Gastrocnemius medialis (tissue), 4 donors: ENCODE measurements around the gene PRDM16.

Source experiments
- CTCF ChIP-seq, 5 experiments: fragments of 450-650 bp in 3 of 5; fragments of 200-600 bp in 2 of 5; sonication (generic) in 2 of 5; IDR thresholded peaks in 4 of 5; conservative IDR thresholded peaks in 1 of 5; 1 replicate in 4 of 5; 2 replicates in 1 of 5; pipeline ENCODE4 v1.5.1; 2016 to 2019; ENCODE audit warnings: antibody characterized with exemption in 5 of 5, mild to moderate bottlenecking in 3 of 5, moderate library complexity in 3 of 5
- POLR2A ChIP-seq, 2 donors: fragments of 450-650 bp; IDR thresholded peaks; one replicate each; pipeline ENCODE4 v1.6.1; 2017; ENCODE audit warnings: antibody characterized with exemption in 2 of 2, mild to moderate bottlenecking in 2 of 2, moderate library complexity in 2 of 2

DNA sequence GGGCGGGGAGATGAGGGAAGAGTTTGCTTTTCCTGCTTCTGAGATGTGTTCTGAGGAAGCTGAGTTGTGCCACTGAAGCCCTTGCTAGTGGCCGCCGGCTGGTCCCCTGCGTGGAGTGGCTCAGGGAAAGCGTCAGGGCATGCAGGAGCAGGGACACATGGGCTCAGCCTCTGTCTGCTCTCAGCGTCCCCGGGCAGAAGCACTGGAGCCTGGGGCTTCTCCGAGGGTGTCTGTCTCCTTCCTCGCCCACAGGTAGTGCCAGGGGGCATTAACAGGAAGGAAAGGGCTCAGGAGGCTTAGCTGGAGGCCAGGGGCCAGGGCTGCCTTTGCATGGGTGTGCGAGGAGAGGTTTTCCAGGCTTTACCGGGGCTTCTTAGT is 7.3 kb downstream of the PRDM16 start:
- TF ChIP-seq CTCF (IDR thresholded peaks at IDR 0.05 in 4 of 5, conservative IDR thresholded peaks at IDR 0.05 in 1 of 5) (no peak), POLR2A (IDR thresholded peaks at IDR 0.05) (no peak)
